ENCODE data around the gene SASH3.

Gene SASH3

DNA sequence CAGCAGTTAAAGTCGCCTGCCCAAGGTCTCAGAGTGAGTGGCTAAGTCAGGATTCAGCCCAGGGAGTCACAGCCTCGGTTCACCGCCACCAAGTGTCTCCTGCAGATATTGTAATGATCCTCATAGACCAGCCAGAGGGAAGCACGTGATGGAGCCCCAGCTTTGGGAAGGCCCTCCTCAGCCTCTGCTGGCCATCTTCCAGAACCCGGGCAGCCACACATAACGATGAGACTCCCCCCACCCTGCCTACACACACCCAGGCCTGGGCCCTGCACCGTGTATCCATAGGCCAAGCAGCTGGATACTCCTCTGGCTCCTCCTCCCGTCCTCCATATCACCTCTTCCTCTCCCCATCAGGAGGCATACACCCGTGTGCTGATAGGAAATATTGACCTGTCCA, 19.6 kb upstream of the SASH3 start:
- DNase-seq, result no peak

DNA sequence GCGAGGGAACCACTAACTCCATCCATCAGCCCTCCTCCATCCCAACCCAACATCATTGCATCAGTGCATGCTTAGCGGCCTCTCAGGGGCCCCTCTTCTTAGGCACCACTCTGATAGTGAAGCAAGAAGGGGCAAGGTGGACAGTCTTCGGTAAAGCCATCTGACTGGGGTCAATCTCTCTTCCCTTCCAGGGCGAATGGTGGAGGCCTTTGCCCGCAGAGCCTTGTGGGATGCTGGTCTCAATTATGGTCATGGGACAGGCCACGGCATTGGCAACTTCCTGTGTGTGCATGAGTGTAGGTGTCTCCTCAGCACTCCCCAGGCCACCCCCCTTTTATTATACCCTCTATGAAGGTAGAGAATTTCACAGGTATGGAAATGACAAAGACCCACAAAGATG, 18.8 kb upstream of the SASH3 start:
- no peak for DNase-seq

DNA sequence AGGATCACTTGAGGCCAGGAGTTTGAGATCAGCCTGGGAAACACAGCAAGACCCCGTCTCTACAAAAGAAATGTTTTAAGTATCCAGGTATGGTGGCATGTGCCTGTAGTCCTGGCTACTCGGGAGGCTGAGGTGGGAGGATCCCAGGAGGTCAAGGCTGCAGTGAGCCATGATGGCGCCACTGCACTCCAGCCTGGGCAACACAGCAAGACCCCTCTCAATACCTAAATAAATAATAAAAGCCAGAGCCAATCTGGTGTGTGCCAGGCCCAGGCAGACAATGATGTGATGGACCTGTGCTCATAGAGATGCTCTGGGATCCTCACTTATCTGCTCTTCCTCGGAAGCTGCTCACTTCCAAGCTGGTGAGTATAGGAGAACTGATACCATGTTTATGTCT, 18.2 kb upstream of the SASH3 start:
- DNase-seq, result no peak

DNA sequence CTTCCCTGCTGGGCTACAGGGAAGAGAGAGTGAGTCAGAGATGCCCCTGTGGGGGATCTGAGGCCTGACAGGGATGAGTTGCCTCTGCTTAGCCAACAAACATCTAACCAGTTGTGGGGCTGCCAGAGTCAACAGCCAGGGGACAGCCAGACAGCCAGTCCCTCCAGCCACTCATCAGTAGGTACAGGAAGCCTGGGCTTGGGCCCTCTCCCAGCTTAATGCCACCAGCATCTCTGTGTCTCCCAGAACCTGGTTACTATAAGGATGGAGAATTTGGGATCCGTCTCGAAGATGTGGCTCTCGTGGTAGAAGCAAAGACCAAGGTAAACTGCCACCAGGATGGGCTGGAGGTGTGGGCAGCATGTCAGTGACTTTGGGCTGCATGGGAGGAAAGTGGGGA, 17.3 kb upstream of the SASH3 start:
- DNase-seq, result no peak

DNA sequence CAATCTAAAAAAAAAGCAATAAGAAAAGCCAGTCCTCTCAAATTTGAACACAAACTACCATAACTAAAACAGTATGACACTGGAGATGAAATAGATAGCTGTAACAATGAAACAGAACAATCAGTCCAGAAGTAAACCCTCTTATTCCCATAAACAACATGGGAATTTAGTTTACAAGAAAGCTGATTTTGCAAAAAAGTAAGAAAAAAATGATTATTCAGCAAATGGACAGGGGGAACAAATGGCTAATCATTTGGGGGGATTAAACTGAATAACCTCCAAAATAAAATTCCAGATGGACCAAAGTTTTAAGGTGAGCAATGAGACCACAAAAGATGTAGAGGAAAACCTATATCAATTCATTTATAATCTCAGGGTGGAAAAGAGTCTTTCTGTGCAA, 16.1 kb upstream of the SASH3 start:
- no peak for DNase-seq

DNA sequence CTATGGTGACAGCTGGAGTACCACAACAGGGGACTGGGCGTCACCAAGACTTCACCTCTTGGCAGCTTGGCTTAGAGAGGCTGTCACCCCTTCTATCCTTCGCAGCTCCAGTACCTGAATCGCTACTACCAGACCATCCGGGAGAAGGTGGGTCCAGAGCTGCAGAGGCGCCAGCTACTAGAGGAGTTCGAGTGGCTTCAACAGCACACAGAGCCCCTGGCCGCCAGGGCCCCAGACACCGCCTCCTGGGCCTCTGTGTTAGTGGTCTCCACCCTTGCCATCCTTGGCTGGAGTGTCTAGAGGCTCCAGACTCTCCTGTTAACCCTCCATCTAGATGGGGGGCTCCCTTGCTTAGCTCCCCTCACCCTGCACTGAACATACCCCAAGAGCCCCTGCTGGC, 11.6 kb upstream of the SASH3 start:
- DNase-seq, result no peak

DNA sequence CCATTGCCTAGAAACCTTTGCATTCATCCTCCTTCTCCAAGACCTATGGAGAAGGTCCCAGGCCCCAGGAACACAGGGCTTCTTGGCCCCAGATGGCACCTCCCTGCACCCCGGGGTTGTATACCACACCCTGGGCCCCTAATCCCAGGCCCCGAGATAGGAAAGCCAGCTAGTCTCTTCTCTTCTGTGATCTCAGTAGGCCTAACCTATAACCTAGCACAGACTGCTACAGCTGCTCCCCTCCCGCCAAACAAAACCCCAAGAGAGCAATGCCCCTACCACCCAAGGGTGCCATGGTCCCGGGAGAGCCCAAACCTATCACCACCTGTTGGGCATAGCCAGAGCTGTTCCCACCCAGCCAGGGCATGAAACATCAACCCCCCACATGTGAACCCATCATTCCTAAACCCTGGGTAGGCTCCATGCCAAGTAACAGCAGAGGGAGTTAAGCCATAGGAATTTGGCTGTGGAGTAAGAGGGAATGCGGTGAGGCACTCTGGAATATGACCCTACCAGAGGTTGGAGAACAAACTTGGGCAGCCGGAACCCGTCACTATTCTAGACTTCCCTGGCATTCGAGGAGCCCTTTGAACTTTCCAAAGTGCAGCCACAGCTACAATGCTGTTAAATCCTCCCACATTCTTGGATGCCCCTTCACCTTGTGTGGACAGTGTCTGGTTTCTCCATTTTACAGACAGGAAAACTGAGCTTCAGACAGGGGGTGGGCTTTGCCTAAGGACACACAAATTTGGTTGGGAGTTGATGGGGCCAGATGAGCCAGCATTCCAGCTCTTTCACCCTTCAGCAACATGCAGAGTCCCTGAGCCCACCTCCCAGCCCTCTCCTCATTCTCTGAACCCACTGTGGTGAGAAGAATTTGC, 10.9 kb upstream of the SASH3 start:
- DNase-seq, result no peak

DNA sequence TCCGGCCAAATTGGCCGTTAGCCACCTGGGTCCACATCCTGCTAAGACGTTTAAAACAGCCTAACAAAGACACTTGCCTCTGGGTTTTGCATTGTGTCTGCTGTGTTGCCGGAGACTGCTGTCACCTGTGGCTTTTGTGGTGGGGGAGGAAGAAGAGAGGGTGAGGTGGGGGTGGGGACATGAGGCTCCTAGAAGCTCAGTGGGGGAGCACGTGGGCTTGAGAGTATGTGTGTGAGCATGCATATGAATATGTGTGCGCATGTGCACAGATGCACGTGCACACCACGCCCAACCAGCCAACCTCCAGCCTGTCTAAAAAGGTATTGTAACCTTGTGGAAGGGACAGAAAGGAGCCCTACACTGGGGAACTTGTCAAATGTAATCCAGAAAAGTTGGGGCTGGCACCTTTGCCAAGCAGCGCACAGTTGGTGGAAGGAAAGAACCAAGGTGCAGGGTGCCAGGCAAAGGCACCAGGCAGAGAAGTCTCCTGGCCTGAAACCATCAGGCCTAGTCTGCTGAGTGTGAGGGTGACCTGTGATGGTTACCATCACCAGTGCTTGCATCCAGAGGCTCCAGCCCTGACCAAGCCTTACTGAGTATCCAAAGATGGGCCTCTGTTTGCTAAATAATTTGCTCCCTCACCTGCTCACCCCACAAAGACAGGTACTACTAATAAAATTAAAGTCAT, 10.1 kb upstream of the SASH3 start:
- DNase-seq, result no peak

DNA sequence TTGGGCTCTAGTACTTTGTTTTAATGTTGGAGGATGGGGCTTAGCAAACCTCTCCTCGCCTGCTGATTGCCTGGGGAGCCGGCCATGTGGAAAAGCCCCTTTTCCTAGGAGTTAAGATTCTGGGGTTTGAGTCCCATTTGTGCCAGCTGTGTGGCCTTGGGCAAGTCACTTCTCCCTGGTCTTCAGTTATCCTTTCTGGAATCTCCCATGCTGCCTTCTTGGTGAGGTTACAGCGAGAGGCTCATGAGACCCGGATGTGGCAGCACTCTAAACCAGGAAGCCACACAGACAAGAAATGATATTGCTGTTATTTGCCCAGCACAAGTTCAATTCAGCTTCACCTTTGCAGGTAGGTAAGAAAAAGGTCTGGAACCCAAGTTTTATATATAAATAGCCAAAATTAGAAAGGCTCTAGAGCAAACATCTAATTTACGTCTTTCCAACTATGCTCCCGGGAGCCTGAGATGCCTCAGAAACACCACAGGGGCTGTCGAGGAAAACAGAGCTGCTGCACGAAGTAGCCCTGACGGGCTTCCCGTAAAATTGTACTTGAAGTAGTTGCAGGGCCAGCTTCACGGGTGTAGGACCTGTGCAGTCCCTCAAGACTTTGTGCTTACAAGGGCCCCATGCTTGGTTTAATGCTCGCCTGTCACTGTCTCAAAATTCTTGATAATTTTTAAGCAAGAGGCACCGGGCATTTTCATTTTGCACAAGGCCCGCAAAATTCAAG, 8.3 kb upstream of the SASH3 start:
- no peak for DNase-seq

DNA sequence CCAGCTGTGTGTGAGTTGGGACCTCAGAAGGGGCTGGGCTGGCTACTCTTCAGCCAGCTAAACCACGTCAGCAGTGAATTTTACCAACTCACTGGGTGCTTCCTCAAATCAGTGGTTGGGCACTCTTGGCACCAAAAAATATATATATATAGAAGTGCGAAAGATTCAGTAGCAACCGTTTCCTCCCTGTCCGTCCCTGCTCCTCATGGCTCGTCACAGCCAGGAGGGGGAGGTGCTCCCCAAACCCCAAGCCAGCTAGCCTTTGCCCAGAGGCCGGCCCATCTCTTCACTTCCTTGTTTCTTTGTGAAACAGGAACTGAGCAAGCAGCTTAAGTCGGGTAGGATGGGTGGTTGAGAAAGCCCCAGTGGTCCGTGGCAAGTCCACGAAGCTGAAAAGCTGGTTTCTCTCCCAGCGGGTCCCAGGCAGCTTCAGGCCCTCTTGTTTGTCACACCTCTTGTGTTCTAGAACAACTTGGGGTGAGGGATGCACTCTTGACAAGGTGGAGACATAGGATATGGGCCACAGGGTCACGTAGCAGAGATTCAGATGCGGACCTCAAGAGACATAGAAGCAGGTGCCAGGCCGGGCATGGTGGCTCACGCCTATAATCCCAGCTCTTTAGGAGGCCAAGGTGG, 6.8 kb upstream of the SASH3 start:
- DNase-seq, result no peak

DNA sequence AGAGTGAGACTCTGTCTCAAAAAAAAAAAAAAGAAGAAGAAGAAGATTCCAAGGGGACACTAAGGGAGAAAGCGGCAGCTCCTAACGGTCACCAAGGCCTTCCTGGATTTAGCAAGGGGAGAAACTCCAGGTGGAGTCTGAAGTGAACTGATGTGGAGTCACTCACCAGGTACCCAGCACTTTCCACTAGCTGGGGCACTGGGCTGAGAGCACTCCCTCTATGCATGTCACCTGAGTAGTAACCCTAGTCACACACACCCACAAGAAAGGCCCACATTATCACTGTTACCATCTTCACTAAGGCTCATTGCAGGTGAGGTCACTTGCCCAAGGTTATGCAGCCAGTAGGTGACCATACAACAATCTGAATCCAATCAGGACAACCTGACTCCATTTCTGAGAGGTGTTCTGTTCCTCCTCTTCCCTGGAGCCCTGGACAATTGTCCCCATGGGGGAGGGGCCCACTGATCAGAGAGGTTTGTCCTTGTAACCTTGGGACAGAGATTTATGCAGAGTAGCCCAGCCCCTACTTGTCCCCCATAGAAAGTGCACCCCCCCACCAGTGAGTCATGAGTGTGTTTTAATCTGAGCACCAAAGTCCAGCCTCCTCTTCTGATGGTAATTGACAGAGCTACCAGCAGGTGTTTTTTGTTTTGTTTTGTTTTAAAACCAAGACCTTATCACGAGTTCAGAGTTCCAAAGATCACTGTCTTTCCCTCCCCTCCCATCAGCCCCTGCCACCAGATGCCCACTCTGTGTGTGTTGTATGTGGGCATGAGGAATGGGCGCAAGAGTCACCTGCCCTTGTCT, 5.9 kb upstream of the SASH3 start:
- DNase-seq, result no peak

DNA sequence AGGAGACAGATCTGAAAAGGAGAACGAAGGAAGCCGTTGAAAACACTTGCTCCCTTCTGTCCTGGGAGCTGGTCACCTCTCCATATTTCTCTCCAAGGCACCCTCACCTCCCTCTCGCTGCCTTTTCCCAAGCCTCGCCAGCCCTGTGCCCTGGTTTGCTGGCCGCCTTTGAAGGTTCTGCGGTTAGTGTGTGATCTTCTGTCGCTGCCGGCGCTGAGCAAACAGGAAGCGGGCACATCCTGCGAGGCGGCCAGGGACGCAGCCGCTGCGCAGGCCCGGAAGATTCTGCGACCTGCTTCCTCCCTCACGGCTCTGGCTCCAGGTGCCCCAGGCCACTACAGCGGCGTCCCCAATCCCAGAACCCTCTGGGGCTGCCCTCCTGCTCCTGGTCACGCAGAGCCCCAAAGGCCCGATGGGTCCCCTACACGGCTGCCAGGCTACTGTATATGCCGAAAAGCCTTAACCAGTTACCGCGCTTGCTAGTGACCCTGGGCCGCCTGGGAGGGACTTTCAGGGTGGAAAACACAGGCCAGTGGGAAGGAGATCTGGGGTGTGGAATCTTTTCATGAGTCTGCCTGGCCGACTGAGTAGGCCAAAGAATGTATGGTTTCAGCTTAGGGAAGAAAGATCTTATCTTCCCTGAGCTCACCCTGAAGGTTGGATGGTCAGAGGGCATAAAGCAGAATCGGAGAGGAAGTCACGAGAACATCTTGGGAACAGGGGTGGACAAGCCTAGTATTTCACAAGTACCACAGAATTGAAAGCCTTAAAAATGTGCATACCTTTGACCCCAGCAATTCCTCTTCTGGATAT, 2.3 kb upstream of the SASH3 start:
- no peak for DNase-seq

DNA sequence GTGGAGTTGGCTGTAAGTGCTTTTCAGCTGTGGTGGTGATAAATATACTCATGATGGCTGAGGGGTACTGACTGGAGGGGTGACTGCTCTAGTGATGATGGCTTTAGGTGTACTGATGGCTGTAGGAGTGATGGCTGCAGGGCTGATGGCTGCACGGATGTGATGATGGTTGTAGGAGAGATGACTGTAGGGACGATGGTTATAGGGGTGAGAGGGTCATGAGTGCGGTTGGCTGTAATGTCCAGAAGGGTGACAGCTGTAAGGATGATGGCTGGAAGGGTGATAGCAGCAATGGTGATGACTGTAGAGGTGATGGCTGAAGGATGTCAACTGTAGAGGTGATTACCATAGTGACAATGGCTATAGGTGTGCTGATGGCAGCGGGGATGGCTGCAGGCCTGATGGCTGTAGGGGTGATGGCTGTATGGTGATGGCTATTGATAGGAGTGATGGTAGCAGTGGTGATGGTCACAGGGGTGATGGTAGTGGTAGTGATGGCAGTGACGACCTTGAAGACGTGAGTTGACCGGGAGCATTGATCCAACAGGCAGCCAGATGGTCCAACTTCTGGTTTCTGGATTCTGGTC, 570 bp upstream of the SASH3 start:
- no peak for DNase-seq

DNA sequence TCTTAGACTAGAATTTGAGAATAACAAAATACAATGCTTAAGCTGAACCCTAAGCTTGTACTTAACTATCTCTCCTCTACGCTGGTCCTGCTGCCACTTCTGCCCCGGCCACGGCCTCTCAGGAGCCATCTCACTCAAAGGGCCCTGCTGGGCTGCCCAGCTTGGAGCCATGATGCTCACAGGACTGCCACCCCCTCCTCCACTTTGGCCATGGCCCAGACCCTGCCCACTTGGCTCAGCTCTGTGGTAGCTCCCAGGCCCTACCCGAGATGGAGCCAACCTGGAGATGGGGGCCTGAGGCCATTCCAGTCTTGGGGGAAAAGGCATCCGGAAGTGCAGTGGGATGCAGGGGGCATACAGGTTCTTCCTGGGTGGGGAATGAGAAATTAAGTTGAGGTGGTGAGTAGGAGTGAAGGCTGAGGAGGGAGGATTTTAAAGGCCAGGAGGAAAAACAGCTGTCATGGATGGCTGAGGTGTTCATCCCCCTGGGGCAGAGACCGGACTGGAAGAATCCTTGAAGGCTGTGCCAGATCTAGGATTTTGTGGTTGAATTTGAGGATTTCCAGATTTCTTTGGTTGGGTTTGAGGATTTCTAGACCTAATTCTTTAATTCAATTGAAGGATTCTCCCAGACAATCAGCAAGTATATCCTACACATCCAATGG, 824 bp downstream of the SASH3 start:
- DNase-seq, result no peak

DNA sequence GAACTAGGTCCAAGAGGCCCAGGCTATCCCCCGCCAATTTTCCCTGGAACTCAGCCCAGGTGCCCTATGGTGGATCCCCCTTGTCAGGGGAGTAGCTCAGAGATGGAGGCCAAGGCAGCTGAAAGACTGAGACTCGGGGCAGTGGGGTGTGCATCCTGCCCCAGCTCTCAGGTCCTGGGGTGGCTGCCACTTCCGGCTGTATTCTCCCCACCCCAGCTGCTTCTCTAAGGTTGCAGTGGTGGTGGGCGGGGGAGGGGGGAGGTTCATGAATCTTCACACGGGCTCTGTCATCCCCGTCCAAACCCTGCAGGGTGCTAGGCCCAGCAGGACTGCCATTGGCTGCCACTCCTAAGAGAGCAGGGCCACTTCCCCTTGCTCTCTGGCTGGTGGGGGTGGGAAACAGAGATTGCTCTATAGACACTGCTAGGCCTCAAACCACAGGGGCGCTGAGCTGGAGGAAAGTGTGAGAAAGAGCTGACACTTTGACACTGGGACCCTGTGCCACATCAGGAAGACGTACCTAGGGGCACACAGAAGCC, 1.5 kb downstream of the SASH3 start:
- no peak for DNase-seq

DNA sequence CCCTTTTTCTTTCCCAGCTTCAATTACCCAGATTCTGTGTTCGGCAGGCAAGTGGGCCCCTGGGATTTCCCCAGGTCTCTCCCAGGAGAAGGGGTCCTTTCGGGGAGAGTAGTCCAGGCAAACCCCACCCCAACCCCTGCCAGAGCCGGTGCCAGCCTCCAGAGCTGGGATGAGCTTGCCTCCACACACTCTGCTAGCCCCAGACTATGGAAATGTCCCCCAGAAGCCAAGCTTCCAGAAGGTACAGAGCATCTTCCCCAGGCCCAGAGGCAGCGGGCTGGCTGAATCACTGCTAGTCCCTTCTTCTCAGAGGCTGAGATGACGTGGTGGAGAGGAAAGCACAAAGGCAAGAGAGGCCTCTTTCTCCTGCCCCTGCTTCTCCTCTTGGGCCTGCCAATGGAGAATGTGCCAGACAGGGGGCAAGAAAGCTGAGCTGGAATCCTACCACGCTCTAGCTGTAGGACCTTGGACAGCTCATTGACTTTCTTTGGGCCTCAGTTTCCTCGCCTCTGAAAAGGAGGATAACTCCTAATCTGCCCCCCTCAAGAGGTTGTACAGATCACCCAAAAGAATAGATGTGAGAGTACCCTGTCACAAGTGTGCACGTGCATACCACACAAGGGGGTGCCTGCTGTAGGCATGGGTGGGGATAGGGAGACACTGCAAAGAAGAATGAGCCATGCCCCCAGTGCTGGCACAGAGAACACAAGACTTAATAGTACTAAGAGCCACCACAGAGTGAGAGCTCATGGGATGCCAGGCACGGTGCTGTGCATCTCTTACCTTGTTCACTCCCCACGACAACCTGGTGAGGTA, 2.1 kb downstream of the SASH3 start:
- no peak for DNase-seq

DNA sequence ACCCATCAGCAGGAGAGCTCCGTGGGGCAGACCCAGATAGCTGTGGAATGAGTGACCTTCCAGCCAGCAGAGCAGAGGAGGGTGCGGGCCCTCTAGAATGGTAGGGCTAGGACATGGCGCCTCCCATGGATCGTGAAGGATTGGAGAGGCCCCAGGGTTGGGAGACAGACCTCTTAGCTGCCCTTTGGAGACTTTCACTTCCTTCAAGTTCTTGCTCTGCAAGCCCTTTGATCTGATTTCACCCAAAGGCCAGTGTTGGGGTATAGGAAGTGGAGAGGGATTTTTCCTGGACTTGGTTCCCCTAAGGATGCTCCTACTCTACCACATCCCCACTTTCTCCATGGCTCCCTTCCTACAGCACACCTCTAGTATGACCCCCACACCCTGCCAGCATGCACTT, 3.0 kb downstream of the SASH3 start:
- DNase-seq, result no peak

DNA sequence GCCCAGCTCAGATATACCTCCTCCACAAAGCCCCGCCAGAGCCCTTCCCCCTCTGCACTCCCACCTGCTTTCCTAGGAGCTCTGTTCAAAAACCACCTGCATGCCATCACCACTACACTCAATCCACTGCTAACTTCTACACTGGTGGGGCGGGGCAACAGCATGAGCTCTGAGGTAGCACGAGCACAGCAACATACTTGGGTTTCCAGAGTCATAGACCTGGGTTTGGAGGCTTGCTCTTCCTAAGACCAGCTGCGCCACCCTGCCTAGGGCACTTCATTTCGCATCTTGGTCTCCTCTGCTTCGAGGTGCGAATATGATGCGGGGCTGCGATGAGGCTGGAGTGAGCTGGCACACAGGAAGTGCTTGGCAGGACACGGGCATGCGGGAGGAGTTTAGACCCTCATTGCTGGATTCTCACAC, 3.6 kb downstream of the SASH3 start:
- DNase-seq, result no peak

DNA sequence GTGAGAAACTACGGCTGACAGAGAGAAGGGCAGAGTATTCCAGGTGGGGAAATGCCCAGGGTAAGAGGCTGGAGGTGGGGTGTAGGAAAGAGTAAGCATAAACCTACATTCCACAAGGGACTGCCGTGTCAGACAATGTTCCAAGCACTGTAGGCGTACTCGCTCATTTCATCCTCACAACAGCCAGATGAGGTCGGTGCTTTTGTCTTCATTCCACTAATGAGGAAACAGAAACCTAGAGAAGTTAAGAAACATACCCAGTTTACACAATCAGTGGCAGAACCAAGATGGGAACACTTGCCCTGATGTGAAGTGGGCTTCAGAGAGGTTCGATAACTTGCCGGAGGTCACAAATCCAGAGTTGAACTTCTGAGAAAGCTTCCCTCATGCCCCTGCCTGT, 4.6 kb downstream of the SASH3 start:
- DNase-seq, result no peak
